Hepatic stellate cell (primary cell): ENCODE results near the gene CBL.

Source experiments
- DNase-seq: peaks from one replicate; pipeline ENCODE4 v3.0.0; 2011; ENCODE audit warnings: low spot score

Gene CBL

GRCh38 chr11:119314726-119315125, 108.6 kb downstream of the CBL start:
- no peak for DNase-seq

- DNase-seq, result peak; percentile 67
Observed at GRCh38 chr11:119315131-119316015, 109.2 kb downstream of the CBL start.

- DNase-seq, result peak; percentile 56
Observed at GRCh38 chr11:119316016-119316728, 110.0 kb downstream of the CBL start.

GRCh38 chr11:119316729-119317591, 110.8 kb downstream of the CBL start, which contains the start of gene MCAM:
Gene MCAM (minus strand): TSS chr11:119317130. CDS start chr11:119317101, 29 bp downstream.
- DNase-seq, result peak; percentile 66

GRCh38 chr11:119317592-119318239, 111.6 kb downstream of the CBL start:
- no peak for DNase-seq

GRCh38 chr11:119318240-119319135, 112.3 kb downstream of the CBL start:
- DNase-seq, result peak; percentile 84

- DNase-seq, result no peak
Observed at GRCh38 chr11:119319136-119319699, 113.1 kb downstream of the CBL start.

GRCh38 chr11:119319700-119320239, 113.6 kb downstream of the CBL start:
- DNase-seq, result no peak

- peak; percentile 60 for DNase-seq
Observed at GRCh38 chr11:119320240-119320775, 114.2 kb downstream of the CBL start.

- peak; percentile 70 for DNase-seq
Observed at GRCh38 chr11:119320776-119321524, 114.8 kb downstream of the CBL start.

GRCh38 chr11:119322360-119322739, 116.2 kb downstream of the CBL start:
- peak; percentile 53 for DNase-seq

GRCh38 chr11:119322921-119323531, 116.9 kb downstream of the CBL start:
- DNase-seq, result no peak

GRCh38 chr11:119323532-119324033, 117.4 kb downstream of the CBL start:
- DNase-seq, result peak; percentile 79

GRCh38 chr11:119324189-119324588, 118.0 kb downstream of the CBL start:
- DNase-seq, result no peak

GRCh38 chr11:119329320-119329719, 123.2 kb downstream of the CBL start:
- no peak for DNase-seq

- no peak for DNase-seq
Observed at GRCh38 chr11:119330237-119330636, 124.1 kb downstream of the CBL start.

GRCh38 chr11:119332111-119332765, 126.1 kb downstream of the CBL start:
- no peak for DNase-seq
